ENCODE data around the gene USP19. TPM values are rescaled to one million over a fixed set of nuclear protein-coding genes. Genes with fewer than 3 reads are reported as not detected.

USP19 gene, protein sequence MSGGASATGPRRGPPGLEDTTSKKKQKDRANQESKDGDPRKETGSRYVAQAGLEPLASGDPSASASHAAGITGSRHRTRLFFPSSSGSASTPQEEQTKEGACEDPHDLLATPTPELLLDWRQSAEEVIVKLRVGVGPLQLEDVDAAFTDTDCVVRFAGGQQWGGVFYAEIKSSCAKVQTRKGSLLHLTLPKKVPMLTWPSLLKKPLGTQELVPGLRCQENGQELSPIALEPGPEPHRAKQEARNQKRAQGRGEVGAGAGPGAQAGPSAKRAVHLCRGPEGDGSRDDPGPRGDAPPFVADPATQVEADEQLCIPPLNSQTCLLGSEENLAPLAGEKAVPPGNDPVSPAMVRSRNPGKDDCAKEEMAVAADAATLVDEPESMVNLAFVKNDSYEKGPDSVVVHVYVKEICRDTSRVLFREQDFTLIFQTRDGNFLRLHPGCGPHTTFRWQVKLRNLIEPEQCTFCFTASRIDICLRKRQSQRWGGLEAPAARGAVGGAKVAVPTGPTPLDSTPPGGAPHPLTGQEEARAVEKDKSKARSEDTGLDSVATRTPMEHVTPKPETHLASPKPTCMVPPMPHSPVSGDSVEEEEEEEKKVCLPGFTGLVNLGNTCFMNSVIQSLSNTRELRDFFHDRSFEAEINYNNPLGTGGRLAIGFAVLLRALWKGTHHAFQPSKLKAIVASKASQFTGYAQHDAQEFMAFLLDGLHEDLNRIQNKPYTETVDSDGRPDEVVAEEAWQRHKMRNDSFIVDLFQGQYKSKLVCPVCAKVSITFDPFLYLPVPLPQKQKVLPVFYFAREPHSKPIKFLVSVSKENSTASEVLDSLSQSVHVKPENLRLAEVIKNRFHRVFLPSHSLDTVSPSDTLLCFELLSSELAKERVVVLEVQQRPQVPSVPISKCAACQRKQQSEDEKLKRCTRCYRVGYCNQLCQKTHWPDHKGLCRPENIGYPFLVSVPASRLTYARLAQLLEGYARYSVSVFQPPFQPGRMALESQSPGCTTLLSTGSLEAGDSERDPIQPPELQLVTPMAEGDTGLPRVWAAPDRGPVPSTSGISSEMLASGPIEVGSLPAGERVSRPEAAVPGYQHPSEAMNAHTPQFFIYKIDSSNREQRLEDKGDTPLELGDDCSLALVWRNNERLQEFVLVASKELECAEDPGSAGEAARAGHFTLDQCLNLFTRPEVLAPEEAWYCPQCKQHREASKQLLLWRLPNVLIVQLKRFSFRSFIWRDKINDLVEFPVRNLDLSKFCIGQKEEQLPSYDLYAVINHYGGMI (N-terminal part only)
- total RNA-seq (100 to 1,000 TPM in 1 of 2 experiments, 10 to 100 TPM in 1; 99.9 to 108 TPM), polyA plus RNA-seq (10 to 100 TPM; 19.5 to 42.2 (median 29.2) TPM), total RNA-seq (114 to 177 (median 139) reads per million in 6 experiments)

DNA sequence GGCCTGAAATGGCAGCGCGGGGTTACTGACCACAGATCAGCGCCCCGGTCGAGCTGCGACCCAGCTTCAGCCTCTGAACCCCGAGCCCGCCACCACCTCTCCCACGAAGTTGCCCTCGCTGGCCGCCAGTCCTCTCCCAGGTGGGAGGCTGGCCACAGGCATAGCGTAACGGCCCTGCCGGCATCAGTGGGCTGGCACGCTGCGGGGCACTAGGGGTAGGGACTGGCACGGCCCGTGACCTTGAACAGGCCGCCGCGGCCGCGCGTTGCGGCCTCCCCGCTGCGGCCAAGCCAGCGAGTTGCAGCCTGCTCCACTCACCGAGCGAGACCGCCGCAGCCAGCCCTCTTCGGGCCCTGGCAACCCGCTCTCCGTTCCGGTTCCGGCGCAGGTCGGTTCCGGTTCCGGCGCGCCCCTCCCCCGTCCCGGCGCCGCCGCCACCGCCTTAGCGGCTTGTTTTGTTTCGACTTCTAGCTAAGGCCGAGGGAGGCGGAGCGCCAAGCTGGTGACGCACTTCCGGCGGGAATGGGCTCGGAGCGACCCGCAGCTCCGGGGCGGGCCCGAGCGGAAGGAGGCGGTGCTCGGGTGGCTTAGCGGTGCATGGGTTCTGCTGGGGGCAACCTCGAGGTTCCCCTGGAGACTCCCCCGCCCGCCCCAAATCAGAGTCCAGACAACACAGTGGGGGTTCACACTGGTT, at the start of gene USP19:
TSS of gene USP19 (minus strand) at position 386 of the 694 bp plus-strand sequence. CDS start 1,678 bp downstream, outside the sequence.
- DNase-seq (peak; percentile 87 to 97 (median 94)), ATAC-seq (peak; percentile 91)
- no peaks in the 10 kb centered on the region for H3K27me3 Mint-ChIP-seq
- H3K4me1 Mint-ChIP-seq: peaks cover 6 to 35% (median 29%) of the 10 kb centered on the region in 4 donors
- no peaks in the 10 kb centered on the region for H3K9me3 Mint-ChIP-seq
- H3K36me3 Mint-ChIP-seq: peaks cover 0 to 32% (median 11%) of the 10 kb centered on the region in 3 donors
- H3K27ac Mint-ChIP-seq: peak within 1 kb of the TSS; percentile 88 to 96 (median 94)
- POLR2A ChIA-PET: interaction anchor here (0.6 to 5.0 kb wide), 24 partner anchors 10 to 404 kb away, joined by 3 to 85 read pairs (median 4); partner anchors contain the start of genes ARIH2, CCDC71, IMPDH2 and IP6K2
- peak within 1 kb of the TSS; percentile 76 to 92 (median 87) for H3K4me3 Mint-ChIP-seq

- Mint-ChIP-seq H3K4me3 (peak overlapping the region; percentile 81 to 96 (median 88)), H3K27me3 (no peaks in the 10 kb centered on the region), H3K27ac (peak overlapping the region; percentile 90 to 98 (median 94)), H3K9me3 (no peaks in the 10 kb centered on the region), H3K4me1 (peaks cover 25 to 52% (median 46%) of the 10 kb centered on the region in 4 donors), H3K36me3 (peaks cover 0 to 13% (median 0%) of the 10 kb centered on the region in 3 donors)
- ATAC-seq (no peak), DNase-seq (no peak)
- POLR2A ChIA-PET: interaction anchor here (0.7 to 3.8 kb wide), 5 partner anchors 10 to 173 kb away, joined by 3 to 29 read pairs (median 9); partner anchors contain the start of genes QRICH1, USP19, USP4 and WDR6
Observed at GRCh38 chr3:49166752-49167556, 46.3 kb upstream of the USP19 start.

- peak within 1 kb of the TSS; percentile 91 to 98 (median 95) for H3K27ac Mint-ChIP-seq
- peak; percentile 59 to 86 (median 72) for DNase-seq
- no peaks in the 10 kb centered on the region for H3K27me3 Mint-ChIP-seq
- POLR2A ChIA-PET: interaction anchor here (0.6 to 3.8 kb wide), 6 partner anchors 13 to 279 kb away, joined by 3 to 29 read pairs (median 6); partner anchors contain the start of genes QRICH1, USP19 and USP4
- peak within 1 kb of the TSS; percentile 89 to 98 (median 92) for H3K4me3 Mint-ChIP-seq
- peaks cover 0 to 19% (median 0%) of the 10 kb centered on the region in 3 donors for H3K36me3 Mint-ChIP-seq
- peaks cover 22 to 55% (median 43%) of the 10 kb centered on the region in 4 donors for H3K4me1 Mint-ChIP-seq
- no peaks in the 10 kb centered on the region for H3K9me3 Mint-ChIP-seq
- peak; percentile 82 to 86 for ATAC-seq
Observed at GRCh38 chr3:49165771-49166751, 45.4 kb upstream of the USP19 start, which contains the start of gene CCDC71. TSS of gene CCDC71 (minus strand) at chr3:49166331. CDS start at chr3:49164208, 2,123 bp downstream.

DNA sequence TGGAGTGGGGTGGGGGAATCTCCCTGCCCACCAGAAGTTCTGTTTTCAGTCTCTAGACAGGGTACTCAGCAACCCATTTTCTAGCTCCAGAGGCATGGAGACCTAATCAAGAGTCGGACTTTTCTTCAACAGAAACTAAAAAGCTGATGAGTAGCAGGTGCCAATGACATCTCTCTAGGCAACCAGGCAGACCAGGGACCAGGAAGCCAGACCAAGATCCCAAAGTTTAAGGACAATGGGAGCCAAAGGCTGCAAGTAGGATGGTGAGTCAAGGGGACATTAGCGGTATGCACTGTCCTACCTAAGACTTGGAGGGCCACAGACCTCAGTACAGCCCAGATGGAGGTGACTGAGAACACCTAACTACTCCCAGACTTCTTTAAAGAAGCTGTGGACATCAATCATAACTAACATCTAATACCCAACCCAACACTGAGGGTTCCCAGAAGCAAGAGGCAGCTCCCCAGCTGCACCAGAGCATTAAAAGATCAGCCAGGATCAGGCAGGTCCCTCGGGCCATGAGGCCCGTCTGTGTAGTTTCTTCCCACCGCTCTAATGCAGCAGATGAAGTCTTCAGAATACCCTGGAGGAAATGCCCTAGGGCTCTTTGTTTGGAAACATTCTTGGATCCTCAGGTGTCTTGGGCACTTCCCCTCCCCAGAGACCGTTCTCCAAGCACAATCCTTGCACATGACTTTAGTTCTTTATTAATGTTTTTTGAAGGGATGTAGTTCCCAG, 44.5 kb upstream of the USP19 start:
- POLR2A ChIA-PET: interaction anchor here (0.6 to 3.8 kb wide), 6 partner anchors 12 to 280 kb away, joined by 3 to 29 read pairs (median 6); partner anchors contain the start of genes QRICH1, USP19 and USP4
- Mint-ChIP-seq H3K4me3 (peak overlapping the region; percentile 89 to 98 (median 92)), H3K27ac (peak overlapping the region; percentile 91 to 98 (median 94)), H3K27me3 (no peaks in the 10 kb centered on the region), H3K36me3 (peaks cover 0 to 23% (median 0%) of the 10 kb centered on the region in 3 donors), H3K4me1 (peaks cover 19 to 50% (median 35%) of the 10 kb centered on the region in 4 donors), H3K9me3 (no peaks in the 10 kb centered on the region)
- ATAC-seq: no peak
- DNase-seq: no peak

DNA sequence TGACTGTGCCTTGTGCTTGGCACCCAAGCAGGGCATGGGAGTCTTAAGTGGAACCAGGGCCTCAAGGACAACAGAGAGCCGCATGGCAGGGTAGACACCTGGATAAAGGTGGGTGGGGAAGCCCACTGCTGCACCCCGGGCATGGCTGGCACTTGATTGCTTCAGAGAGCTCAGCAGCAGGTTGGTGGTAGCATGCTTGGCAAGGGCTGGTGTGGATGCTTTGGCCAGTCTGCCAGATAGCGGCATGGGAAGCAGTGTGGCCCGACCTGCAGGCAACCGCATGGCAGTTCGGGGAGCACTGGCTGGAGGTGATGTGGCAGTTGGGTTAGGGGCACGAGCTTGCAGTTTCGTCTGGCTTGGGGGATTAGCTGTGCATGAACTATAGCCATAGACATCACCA, 43.0 kb upstream of the USP19 start:
- DNase-seq (no peak), ATAC-seq (no peak)
- POLR2A ChIA-PET: interaction anchor here (0.6 to 3.8 kb wide), 3 partner anchors 11 to 176 kb away, joined by 3 to 29 read pairs (median 4); partner anchors contain the start of gene USP19
- peak overlapping the region in 4 of 10 donors; percentile 18 to 95 (median 32) for H3K4me3 Mint-ChIP-seq
- peaks cover 17 to 46% (median 29%) of the 10 kb centered on the region in 4 donors for H3K4me1 Mint-ChIP-seq
- no peaks in the 10 kb centered on the region for H3K9me3 Mint-ChIP-seq
- peaks cover 0 to 23% (median 0%) of the 10 kb centered on the region in 3 donors for H3K36me3 Mint-ChIP-seq
- peak overlapping the region in 4 of 10 donors; percentile 27 to 73 (median 38) for H3K27ac Mint-ChIP-seq
- no peaks in the 10 kb centered on the region for H3K27me3 Mint-ChIP-seq

DNA sequence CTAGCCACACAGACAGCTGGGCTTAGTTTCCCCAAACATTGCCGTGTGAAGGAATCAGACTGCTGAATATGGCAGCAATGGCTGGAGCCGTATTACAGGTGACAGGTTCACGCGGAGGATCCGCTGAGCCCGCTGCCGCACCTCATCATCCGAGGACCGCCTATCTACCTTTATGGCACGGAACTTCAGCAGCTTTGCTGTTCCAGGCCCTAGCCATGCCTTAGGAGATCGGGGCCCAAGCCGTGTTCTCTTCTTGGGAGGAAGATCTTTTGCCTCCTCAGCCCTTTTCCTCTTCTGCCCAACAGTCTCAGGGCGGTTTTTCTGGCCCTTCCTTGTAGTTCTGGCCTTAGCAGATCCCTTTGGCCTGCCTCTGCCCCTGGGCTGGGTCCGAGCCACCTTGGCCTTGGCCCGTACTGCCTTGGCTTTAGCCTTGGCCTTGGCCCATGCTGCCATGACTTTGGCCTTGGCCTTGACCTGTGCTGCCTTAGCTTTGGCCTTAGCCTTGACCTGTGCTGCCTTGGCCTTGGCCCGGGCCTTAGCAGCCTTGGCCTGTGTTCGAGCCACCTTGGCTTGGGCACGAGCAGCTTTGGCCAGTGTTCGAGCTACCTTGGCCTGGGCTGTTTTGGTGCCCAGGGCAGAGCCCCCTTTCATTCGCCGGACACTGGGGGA, 42.3 kb upstream of the USP19 start:
- peak overlapping the region in 1 of 10 donors; percentile 11 for H3K4me3 Mint-ChIP-seq
- H3K27me3 Mint-ChIP-seq: no peaks in the 10 kb centered on the region

DNA sequence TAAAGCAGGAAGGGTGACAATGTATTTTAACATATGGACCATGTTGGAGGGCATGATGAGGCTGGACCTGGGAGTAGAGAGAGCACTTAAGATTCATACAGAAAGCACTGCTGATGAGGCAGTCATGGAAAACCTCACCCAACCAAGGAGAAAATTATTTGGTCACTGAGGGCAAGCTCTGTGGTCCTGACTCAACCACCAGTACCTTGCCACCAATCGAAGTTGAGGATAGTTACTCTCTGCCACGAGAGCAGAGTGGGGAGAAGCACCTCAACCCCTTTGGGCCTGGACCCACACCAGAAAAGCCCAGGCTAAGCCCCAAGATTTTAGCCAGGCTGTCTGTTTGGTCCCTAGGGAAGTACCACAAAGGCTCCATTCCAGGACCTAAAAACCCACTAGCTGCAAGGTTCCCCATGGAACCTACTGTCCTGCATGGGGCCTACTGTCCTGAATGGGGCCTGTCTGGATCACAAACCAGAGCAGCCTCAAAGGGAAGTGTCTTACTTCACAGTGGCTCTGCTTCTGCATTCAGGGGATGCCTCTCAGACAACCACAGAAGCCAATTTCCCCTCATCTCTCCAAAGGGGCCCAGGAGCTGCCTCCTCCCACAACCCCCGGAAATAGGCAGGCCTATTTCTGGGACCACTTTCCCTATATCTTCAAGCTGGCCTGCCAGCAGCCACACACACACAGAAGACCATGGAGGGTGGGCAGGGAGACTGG, 41.3 kb upstream of the USP19 start:
- Mint-ChIP-seq H3K27me3 (no peaks in the 10 kb centered on the region), H3K27ac (peak overlapping the region in 3 of 10 donors; percentile 27 to 81 (median 77)), H3K4me1 (peaks cover 19 to 51% (median 29%) of the 10 kb centered on the region in 4 donors), H3K9me3 (no peaks in the 10 kb centered on the region), H3K4me3 (peak overlapping the region in 3 of 10 donors; percentile 4 to 10 (median 7)), H3K36me3 (peaks cover 0 to 23% (median 0%) of the 10 kb centered on the region in 3 donors)
- no peak for ATAC-seq
- POLR2A ChIA-PET: interaction anchor here (1.3 to 2.0 kb wide), 3 partner anchors 9 to 19 kb away, joined by 3 to 4 read pairs (median 3); partner anchors contain the start of gene KLHDC8B
- DNase-seq: no peak

More for the DNA sequence above, 42.3 kb upstream of the USP19 start:
- H3K36me3 Mint-ChIP-seq: peaks cover 0 to 23% (median 0%) of the 10 kb centered on the region in 3 donors
- POLR2A ChIA-PET: interaction anchor here (1.3 to 3.8 kb wide), 3 partner anchors 10 to 42 kb away, joined by 3 to 29 read pairs (median 4); partner anchors contain the start of gene USP19
- ATAC-seq: no peak
- H3K4me1 Mint-ChIP-seq: peaks cover 19 to 50% (median 29%) of the 10 kb centered on the region in 4 donors
- no peaks in the 10 kb centered on the region for H3K9me3 Mint-ChIP-seq
- DNase-seq: no peak
- H3K27ac Mint-ChIP-seq: peak overlapping the region in 1 of 10 donors; percentile 66

GRCh38 chr3:49161197-49161596, 40.6 kb upstream of the USP19 start:
- Mint-ChIP-seq H3K27ac (peak overlapping the region in 3 of 10 donors; percentile 9 to 81 (median 33)), H3K4me3 (no peak overlapping the region)

More at GRCh38 chr3:49161197-49161596, 40.6 kb upstream of the USP19 start:
- peaks cover 0 to 23% (median 0%) of the 10 kb centered on the region in 3 donors for H3K36me3 Mint-ChIP-seq
- DNase-seq: no peak
- POLR2A ChIA-PET: interaction anchor here (0.6 to 1.3 kb wide), 3 partner anchors 10 to 1476 kb away, joined by 3 to 9 read pairs (median 5); partner anchors contain the start of gene KLHDC8B
- peaks cover 18 to 44% (median 26%) of the 10 kb centered on the region in 4 donors for H3K4me1 Mint-ChIP-seq
- H3K27me3 Mint-ChIP-seq: no peaks in the 10 kb centered on the region
- no peaks in the 10 kb centered on the region for H3K9me3 Mint-ChIP-seq
- no peak for ATAC-seq

Measured in naive thymus-derived CD8-positive, alpha-beta T cell (primary cell).